GM19452 (cell line): ENCODE data around the gene LAMA1.

Experiments
- ATAC-seq: cut with Tn5 transposase; IDR thresholded peaks from one replicate; pipeline ENCODE4 v1.9.1; 2021; ENCODE audit not compliant: unreplicated experiment

The LAMA1 gene

GRCh38 chr18:7049951-7050350, 67.6 kb downstream of the LAMA1 start:
- ATAC-seq, result no peak

GRCh38 chr18:7048081-7048480, 69.5 kb downstream of the LAMA1 start:
- ATAC-seq, result no peak

GRCh38 chr18:7047336-7047735, 70.3 kb downstream of the LAMA1 start:
- ATAC-seq, result no peak

GRCh38 chr18:7038330-7038851, 79.2 kb downstream of the LAMA1 start:
- no peak for ATAC-seq

GRCh38 chr18:7037470-7037869, 80.1 kb downstream of the LAMA1 start:
- no peak for ATAC-seq

GRCh38 chr18:7035807-7036206, 81.8 kb downstream of the LAMA1 start:
- no peak for ATAC-seq

GRCh38 chr18:7034924-7035323, 82.7 kb downstream of the LAMA1 start:
- ATAC-seq, result no peak

- ATAC-seq, result no peak
Observed at GRCh38 chr18:7032537-7032936, 85.1 kb downstream of the LAMA1 start.

GRCh38 chr18:7028625-7029024, 89.0 kb downstream of the LAMA1 start:
- ATAC-seq, result no peak

- ATAC-seq, result no peak
Observed at GRCh38 chr18:7025194-7025593, 92.4 kb downstream of the LAMA1 start.

- ATAC-seq, result no peak
Observed at GRCh38 chr18:7023581-7023980, 94.0 kb downstream of the LAMA1 start.

- no peak for ATAC-seq
Observed at GRCh38 chr18:7023063-7023580, 94.5 kb downstream of the LAMA1 start.

GRCh38 chr18:7021994-7022840, 95.4 kb downstream of the LAMA1 start:
- no peak for ATAC-seq

- no peak for ATAC-seq
Observed at GRCh38 chr18:7020995-7021777, 96.4 kb downstream of the LAMA1 start.

GRCh38 chr18:7017013-7017412, 100.6 kb downstream of the LAMA1 start:
- ATAC-seq, result no peak

- ATAC-seq, result no peak
Observed at GRCh38 chr18:7011142-7011541, 106.5 kb downstream of the LAMA1 start.

- no peak for ATAC-seq
Observed at GRCh38 chr18:7004009-7004408, 113.6 kb downstream of the LAMA1 start.

- no peak for ATAC-seq
Observed at GRCh38 chr18:7002107-7002506, 115.5 kb downstream of the LAMA1 start.

- no peak for ATAC-seq
Observed at GRCh38 chr18:7000484-7001096, 117.0 kb downstream of the LAMA1 start.

- no peak for ATAC-seq
Observed at GRCh38 chr18:6997808-6998207, 119.8 kb downstream of the LAMA1 start.

GRCh38 chr18:6994771-6995430, 122.7 kb downstream of the LAMA1 start:
- ATAC-seq, result no peak
